C4-2B (cell line): Measurements from ENCODE around the gene XNDC1N.

Experiments used
- H3K27ac ChIP-seq: fragments of 450-650 bp; 2 replicates; pipeline ENCODE4 v1.5.1; 2017
- ZFX ChIP-seq: fragments of 450-650 bp; IDR thresholded peaks from 2 replicates; pipeline ENCODE4 v1.6.1; 2017
- TF ChIP-seq, protein P1 (sequence below): fragments of 450-650 bp; conservative IDR thresholded peaks from 2 replicates; pipeline ENCODE4 v1.5.1; 2017; ENCODE audit warnings: mild to moderate bottlenecking

XNDC1N gene

DNA sequence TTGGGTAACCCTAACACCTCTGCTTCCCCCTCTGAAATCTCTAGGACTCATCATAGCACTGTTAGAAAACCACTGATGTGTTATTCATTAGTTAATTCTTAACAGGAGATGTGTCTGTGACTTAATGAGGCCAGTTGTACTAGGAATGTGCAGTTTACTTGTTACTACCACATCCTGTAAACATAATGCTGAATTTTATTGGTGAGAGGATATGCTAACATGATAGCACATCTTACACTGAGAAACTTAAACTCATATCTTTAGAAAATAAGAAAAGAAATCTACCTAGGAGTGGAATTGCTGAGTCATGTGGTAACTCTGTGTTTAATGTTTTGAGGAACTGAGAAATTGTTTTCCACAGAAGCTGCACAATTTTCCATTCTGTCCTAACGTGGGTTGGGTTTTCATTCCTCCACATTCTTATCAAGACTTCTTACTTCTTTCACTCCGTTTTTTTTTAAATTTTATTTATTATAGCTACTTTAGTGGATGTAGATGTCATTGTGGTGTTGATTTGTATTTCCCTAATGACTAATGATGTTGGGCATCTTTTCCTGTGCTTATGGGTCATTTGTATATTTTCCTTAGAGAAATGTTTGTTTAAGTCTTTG lies 34.1 kb upstream of the XNDC1N start:
- no peak overlapping the region for H3K27ac ChIP-seq
- TF ChIP-seq ZFX: no peak
- TF ChIP-seq, protein P1, sequence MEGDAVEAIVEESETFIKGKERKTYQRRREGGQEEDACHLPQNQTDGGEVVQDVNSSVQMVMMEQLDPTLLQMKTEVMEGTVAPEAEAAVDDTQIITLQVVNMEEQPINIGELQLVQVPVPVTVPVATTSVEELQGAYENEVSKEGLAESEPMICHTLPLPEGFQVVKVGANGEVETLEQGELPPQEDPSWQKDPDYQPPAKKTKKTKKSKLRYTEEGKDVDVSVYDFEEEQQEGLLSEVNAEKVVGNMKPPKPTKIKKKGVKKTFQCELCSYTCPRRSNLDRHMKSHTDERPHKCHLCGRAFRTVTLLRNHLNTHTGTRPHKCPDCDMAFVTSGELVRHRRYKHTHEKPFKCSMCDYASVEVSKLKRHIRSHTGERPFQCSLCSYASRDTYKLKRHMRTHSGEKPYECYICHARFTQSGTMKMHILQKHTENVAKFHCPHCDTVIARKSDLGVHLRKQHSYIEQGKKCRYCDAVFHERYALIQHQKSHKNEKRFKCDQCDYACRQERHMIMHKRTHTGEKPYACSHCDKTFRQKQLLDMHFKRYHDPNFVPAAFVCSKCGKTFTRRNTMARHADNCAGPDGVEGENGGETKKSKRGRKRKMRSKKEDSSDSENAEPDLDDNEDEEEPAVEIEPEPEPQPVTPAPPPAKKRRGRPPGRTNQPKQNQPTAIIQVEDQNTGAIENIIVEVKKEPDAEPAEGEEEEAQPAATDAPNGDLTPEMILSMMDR: no peak

DNA sequence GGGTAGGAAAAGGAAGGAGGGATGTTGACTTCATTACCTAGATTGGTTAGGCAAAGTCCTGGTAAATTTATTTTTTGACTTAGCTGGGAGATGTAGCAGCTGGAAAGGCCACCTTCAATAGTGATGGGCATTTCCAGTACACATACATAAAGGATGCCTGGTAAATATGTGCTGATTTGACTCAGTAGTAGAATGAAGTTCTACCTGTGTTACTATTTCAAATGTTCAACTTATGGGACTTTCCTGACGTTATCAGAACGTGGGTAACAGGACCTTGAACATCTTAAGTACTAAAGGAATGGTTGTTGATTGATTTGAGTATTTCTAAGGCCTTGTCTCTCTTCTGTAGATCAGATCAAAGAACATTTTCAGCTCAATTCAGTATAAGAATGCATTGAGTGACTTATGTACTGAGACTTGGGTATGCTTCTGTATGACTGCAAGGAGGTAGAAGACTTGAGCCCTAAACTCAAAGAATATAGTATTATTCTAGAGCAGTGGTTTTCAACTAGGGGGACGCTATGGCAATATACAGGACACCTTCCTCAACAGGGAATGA lies 27.6 kb upstream of the XNDC1N start:
- H3K27ac ChIP-seq: no peak overlapping the region
- TF ChIP-seq ZFX: no peak
- TF ChIP-seq, protein P1: no peak

DNA sequence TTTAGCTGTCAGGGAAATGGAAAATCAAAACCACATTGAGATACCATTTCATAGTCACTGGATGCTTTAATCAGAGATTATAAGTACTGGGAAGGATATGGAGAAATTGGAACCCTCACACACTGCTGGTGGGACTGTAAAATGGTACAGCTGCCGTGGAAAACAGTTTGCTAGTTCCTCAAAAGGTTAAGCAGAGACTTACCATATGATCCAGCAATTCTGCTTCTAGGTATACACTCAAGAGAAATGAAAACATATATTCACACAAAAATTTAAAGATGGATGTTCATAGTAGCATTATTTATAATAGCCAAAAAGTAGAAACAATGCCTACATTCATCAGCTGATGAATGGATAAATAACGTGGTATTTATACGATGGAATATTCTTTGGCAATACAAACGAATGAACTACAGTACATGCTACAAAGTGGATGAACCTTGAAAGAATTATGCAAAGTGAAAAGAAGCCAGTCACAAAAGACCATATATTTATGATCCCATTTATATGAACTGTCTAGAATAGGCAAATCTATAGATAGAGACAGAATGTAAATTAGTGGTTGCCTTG lies 23.4 kb upstream of the XNDC1N start:
- no peak overlapping the region for H3K27ac ChIP-seq
- TF ChIP-seq, protein P1: no peak
- no peak for TF ChIP-seq ZFX

DNA sequence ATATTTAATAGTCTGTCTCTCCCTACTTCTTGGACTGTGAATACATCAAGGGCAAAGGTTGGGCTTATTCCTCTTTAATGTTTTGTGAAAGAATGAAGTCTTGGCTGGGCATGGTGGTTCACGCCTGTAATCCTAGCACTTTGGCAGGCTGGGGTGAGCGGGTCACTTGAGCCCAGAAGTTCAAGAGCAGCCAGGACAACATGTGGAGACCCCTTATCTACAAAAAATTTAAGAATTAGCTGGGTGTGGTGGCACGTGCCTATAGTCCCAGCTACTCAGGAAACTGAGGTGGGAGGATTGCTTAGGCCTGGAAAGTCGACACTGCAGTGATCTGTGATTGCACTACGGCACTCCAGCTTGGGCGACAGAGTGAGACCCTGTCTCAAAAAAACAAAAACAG lies 20.6 kb upstream of the XNDC1N start:
- no peak overlapping the region for H3K27ac ChIP-seq

DNA sequence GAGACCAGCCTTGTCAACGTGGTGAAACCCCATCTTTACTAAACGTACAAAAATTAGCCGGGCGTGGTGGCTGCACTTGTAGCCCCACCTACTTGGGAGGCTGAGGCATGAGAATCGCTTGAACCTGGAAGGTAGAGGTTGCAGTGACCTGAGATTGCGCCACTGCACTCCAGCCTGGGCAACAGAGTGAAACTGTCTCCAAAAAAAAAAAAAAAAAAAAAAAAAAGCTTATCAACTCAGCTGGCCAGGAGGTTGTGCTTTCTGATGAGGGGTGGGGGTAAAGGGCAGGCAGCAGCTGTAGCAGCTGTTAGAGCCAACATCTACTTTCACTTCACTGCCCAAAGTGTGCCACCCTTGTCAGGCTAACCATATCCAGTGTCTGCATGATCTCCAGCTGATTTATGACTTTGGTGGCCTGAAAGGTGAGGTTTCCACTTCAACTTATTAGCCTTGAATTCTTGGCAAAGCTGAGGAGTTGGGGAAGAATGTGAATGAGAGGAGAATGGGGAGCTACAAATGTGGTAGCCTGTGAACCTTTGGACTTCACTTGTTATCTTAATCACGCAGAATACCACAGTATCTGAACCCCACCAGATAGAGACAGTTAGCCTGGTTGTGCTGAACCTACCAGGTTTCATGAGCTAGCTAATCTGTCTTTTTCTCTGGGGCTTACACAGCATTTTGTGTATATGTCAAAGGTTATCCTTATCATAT lies 20.1 kb upstream of the XNDC1N start:
- no peak overlapping the region for H3K27ac ChIP-seq
- TF ChIP-seq, protein P1: no peak
- TF ChIP-seq ZFX: no peak

More for the DNA sequence above, 20.6 kb upstream of the XNDC1N start:
- TF ChIP-seq, protein P1: no peak
- no peak for TF ChIP-seq ZFX

DNA sequence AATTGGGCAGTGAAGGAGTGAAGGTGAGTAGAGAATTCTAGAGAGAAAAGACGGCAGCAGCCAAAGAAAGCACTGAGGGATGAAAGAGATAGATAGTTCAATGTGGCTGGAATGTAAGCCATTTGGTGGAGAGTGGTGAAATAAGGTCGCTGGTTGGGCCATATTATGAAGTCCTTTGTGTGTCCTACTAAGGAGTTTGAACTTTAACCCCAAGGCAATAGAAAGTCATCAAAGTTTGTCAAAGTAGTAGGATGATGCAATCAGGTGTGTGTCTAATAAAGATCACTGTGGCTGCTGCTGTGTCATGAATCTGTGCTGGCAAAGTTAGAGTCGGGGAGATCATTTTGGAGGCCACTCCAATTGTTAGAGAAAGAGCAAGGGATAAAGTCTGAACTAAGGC lies 19.1 kb upstream of the XNDC1N start:
- TF ChIP-seq, protein P1: no peak
- no peak for TF ChIP-seq ZFX
- no peak overlapping the region for H3K27ac ChIP-seq

DNA sequence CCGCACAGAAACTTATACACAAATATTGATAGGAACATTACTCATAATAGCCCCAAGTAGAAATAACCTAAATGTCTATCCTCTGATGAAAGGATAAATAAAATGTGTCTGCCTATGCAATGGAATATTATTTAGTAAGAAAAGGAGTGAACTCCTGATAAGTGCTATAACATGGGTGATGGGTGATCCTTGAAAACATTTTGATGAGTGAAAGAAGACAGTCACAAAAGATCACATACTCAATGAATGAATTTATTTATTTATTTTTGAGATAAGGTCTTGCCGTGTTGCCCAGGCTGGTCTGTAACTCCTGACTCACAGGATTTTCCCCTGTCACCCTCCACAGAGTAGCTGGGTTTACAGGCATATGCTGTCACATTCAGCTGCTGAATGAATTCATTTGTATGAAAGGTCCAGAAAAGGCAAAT lies 17.8 kb upstream of the XNDC1N start:
- no peak overlapping the region for H3K27ac ChIP-seq
- no peak for TF ChIP-seq ZFX
- TF ChIP-seq, protein P1: no peak
